ENCODE measurements around the gene CREB3.

GRCh38 chr9:35730486-35730854 lies 2.0 kb upstream of the CREB3 start:
- TF ChIP-seq CTCF (conservative IDR thresholded peaks at IDR 0.05; ENCODE audit: low read depth, low read length), result no peak
- TF ChIP-seq EZH2 (IDR thresholded peaks at IDR 0.05; ENCODE audit: borderline replicate concordance, low read depth, low read length, poor library complexity, severe bottlenecking), result no peak
